ENCODE results near the gene LONP1. TPM values are rescaled to one million over a fixed set of nuclear protein-coding genes. Genes with fewer than 3 reads are reported as not detected.

Gene LONP1
- total RNA-seq, 4 donors from 2014 or later: 39.9 to 134 (median 44.1) TPM

DNA sequence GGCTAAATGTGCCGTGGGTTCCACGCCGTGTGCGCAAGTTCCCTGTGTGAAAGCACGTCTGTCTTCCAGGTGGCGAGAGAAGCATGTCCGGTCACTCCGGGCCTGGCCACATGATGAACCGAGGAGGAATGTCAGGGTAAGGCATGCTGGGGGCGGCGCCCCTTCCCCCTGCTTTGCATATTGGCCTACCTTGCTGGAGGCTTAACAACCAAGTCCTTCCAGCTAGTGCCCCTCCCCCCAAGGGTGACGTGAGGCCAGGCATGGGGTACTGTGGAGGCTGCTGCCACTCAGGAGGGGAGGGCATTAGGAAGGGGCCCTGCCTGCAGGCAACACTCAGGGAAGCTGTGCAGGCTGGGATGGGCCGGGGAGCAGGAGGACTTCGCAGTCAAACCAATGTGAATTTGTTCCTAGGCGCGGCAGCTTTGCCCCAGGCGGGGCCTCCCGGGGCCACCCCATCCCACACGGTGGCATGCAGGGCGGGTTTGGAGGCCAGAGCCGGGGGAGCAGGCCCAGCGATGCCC is 52.1 kb downstream of the LONP1 start:
- TF ChIP-seq, protein P1, sequence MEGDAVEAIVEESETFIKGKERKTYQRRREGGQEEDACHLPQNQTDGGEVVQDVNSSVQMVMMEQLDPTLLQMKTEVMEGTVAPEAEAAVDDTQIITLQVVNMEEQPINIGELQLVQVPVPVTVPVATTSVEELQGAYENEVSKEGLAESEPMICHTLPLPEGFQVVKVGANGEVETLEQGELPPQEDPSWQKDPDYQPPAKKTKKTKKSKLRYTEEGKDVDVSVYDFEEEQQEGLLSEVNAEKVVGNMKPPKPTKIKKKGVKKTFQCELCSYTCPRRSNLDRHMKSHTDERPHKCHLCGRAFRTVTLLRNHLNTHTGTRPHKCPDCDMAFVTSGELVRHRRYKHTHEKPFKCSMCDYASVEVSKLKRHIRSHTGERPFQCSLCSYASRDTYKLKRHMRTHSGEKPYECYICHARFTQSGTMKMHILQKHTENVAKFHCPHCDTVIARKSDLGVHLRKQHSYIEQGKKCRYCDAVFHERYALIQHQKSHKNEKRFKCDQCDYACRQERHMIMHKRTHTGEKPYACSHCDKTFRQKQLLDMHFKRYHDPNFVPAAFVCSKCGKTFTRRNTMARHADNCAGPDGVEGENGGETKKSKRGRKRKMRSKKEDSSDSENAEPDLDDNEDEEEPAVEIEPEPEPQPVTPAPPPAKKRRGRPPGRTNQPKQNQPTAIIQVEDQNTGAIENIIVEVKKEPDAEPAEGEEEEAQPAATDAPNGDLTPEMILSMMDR (IDR thresholded peaks at IDR 0.05): no peak
- no peak for TF ChIP-seq POLR2A (IDR thresholded peaks at IDR 0.05)
- Histone ChIP-seq H3K4me3 (no peak overlapping the region), H3K27ac (no peak overlapping the region), H3K27me3 (no peaks in the 10 kb centered on the region), H3K36me3 (no peaks in the 10 kb centered on the region), H3K4me1 (no peaks in the 10 kb centered on the region), H3K9me3 (no peaks in the 10 kb centered on the region)
- no peak for DNase-seq
- intact Hi-C loops (cut with DNase I; ENCODE audit: low total_unique reads): no loop called here

DNA sequence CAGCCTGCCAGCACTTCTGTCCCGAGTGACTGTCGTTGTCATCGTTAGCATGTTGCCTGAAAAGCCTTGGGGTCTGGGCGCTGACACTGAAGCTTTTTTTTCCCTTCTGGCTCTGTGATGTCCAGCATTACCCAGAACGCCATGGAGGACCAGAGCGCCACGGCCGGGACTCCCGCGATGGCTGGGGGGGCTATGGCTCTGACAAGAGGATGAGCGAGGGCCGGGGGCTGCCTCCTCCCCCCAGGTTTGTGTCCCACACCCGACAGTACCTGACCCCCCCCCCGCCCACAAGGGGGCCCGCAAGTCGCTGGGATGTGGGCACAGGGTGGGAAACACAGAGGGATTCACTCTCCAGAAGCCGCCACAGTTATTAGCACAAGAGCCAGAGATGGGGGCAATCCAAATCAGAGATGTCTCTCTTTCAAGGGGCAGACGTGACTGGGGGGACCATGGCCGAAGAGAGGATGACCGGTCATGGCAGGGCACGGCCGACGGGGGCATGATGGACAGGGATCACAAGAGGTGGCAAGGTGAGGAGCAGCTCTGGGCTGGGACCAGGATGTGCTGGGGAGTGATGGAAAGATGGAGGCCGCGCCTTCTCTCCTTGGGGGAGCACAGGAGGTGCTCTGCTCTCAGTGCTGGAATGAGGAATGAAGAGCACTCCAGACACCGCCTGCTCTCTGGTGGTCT is 52.9 kb downstream of the LONP1 start:
- intact Hi-C loops (cut with DNase I; ENCODE audit: low total_unique reads): no loop called here
- Histone ChIP-seq H3K4me3 (no peak overlapping the region), H3K27me3 (no peaks in the 10 kb centered on the region), H3K9me3 (no peaks in the 10 kb centered on the region), H3K27ac (no peak overlapping the region), H3K4me1 (no peaks in the 10 kb centered on the region), H3K36me3 (no peaks in the 10 kb centered on the region)
- no peak for TF ChIP-seq POLR2A (IDR thresholded peaks at IDR 0.05)
- TF ChIP-seq, protein P1 (IDR thresholded peaks at IDR 0.05): no peak
- DNase-seq: no peak

DNA sequence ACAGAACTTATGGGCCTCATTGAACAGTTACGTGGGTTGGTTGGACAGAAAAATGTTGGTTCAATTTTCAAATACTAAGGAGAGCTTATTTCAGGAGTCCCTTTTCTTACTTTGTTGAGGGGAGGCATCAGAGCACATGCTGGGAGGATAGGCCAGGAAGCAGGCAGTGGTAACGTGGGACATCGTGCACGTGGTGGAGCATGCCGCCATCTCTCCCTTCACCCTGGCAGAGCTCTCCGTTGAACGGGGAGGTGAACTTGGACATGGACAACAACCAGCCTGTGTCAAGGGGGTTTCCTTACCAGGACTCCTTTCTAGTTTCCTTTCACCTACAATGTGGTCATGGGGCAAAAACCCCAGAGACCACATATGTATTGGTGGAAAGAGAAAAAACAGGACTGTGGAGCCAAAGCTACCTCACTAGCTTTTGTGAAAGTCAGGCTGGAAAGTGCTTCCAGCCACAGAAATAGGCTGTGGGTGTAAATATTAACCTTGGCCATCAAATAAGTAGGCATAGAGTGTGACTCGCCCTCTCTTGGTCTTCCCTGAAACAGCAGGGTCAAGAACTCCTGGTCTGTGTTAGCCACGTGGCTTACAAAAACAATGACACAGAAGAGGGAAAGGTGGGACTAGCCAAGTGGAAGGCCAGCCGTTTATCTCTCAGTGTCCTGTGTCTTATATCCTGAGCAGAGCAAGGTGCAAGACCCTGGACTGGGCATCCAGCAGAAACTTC is 54.0 kb downstream of the LONP1 start:
- no peaks in the 10 kb centered on the region for H3K36me3 ChIP-seq

DNA sequence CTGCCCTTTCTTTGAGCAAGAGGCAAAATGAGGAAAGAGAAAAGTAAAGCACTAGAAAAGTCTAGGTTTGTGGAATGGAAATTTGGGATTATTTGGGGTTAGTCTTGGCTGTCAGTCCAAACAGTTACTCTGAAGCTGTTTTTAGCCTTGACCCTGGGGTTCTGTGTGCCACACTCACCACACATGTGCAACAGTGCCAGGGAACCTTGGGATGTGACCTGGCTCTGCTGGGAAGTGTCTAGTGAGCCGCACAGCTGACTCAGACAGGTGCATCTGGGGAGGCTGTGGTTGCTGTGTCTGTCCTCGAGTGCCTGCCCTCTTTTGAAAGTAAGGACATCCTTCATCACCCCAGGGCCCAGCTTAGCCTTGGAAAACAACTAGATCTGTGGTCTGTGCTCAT is 55.4 kb downstream of the LONP1 start:
- no peak for TF ChIP-seq POLR2A (IDR thresholded peaks at IDR 0.05)
- TF ChIP-seq, protein P1 (IDR thresholded peaks at IDR 0.05): no peak
- DNase-seq: no peak
- Histone ChIP-seq H3K27ac (no peak overlapping the region), H3K27me3 (no peaks in the 10 kb centered on the region), H3K4me1 (no peaks in the 10 kb centered on the region), H3K4me3 (no peak overlapping the region), H3K9me3 (no peaks in the 10 kb centered on the region), H3K36me3 (no peaks in the 10 kb centered on the region)
- intact Hi-C loops (cut with DNase I; ENCODE audit: low total_unique reads): no loop called here

More for the DNA sequence above, 54.0 kb downstream of the LONP1 start:
- intact Hi-C loops (cut with DNase I; ENCODE audit: low total_unique reads): no loop called here
- no peak overlapping the region for H3K27ac ChIP-seq
- no peak for DNase-seq
- TF ChIP-seq, protein P1 (IDR thresholded peaks at IDR 0.05): no peak
- no peak for TF ChIP-seq POLR2A (IDR thresholded peaks at IDR 0.05)
- H3K27me3 ChIP-seq: no peaks in the 10 kb centered on the region
- H3K4me1 ChIP-seq: no peaks in the 10 kb centered on the region
- no peak overlapping the region for H3K4me3 ChIP-seq
- no peaks in the 10 kb centered on the region for H3K9me3 ChIP-seq

DNA sequence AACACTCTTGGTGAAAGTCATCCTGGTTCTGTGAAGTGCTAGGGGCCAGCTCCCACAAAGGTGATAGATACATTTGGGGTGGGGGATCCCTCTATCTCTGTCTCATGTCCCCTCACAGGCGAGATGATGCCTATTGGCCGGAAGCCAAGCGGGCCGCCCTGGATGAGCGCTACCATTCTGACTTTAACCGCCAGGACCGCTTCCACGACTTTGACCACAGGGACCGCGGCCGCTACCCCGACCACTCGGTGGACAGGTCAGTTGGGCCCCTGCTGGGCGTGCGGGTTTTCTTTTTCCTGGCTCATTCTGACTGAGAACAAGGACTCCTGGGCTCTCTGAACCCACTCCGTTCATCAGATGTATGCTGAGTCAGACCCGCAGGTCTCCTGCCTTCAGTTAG is 56.0 kb downstream of the LONP1 start:
- H3K27ac ChIP-seq: no peak overlapping the region
- no peaks in the 10 kb centered on the region for H3K4me1 ChIP-seq
- H3K27me3 ChIP-seq: no peaks in the 10 kb centered on the region
- DNase-seq: no peak
- H3K4me3 ChIP-seq: no peak overlapping the region
- H3K9me3 ChIP-seq: no peaks in the 10 kb centered on the region
- intact Hi-C loops (cut with DNase I; ENCODE audit: low total_unique reads): no loop called here
- TF ChIP-seq, protein P1 (IDR thresholded peaks at IDR 0.05): no peak
- no peak for TF ChIP-seq POLR2A (IDR thresholded peaks at IDR 0.05)
- no peaks in the 10 kb centered on the region for H3K36me3 ChIP-seq

Data from uterus (tissue), 4 donors.